CD8-positive, alpha-beta memory T cell (primary cell): ENCODE data around the gene DNAH14. TPM values are rescaled to one million over a fixed set of nuclear protein-coding genes. Genes with fewer than 3 reads are reported as not detected.

Experiments used
- CTCF ChIA-PET: fragments of 350-600 bp; sonication (Branson Sonifier 250); formaldehyde crosslinking; loops from one replicate; lab custom pipeline; 2021; ENCODE audit warnings: antibody characterized with exemption; lab: Charles Lee
- POLR2A ChIA-PET: fragments of 350-600 bp; sonication (Branson Sonifier 250); formaldehyde crosslinking; loops from one replicate; lab custom pipeline; 2021; ENCODE audit warnings: antibody characterized with exemption; lab: Charles Lee
- DNase-seq, 5 donors: peaks; one replicate each; pipeline versions ENCODE4 v3.0.0 to v3.0.0-alpha.2; 2020 to 2022; ENCODE audit warnings: mixed read lengths in 1 of 5
- H3K27ac ChIP-seq: one replicate; pipeline ENCODE4 v1.7.0; 2013; ENCODE audit warnings: low read depth, mild to moderate bottlenecking, low read length, moderate library complexity
- H3K27me3 ChIP-seq: 2 replicates; pipeline ENCODE4 v1.7.0; 2013; ENCODE audit warnings: low read length, mild to moderate bottlenecking; ENCODE audit not compliant: insufficient read depth, poor library complexity, severe bottlenecking
- H3K36me3 ChIP-seq: 2 replicates; pipeline ENCODE4 v1.7.0; 2013; ENCODE audit warnings: mild to moderate bottlenecking, low read length, moderate library complexity; ENCODE audit not compliant: insufficient read depth
- H3K4me1 ChIP-seq: 2 replicates; pipeline ENCODE4 v1.7.0; 2013; ENCODE audit warnings: mild to moderate bottlenecking, low read length, moderate library complexity; ENCODE audit not compliant: insufficient read depth
- H3K4me3 ChIP-seq: 2 replicates; pipeline ENCODE4 v1.7.0; 2013; ENCODE audit warnings: mild to moderate bottlenecking, low read length
- H3K9me3 ChIP-seq: 2 replicates; pipeline ENCODE4 v1.7.0; 2013; ENCODE audit warnings: mild to moderate bottlenecking, low read length
- H3K27ac Mint-ChIP-seq, 8 donors: one replicate each; pipeline ENCODE4 v1.8.0; 2020 to 2021; ENCODE audit warnings: mixed read lengths in 8 of 8, mild to moderate bottlenecking in 6 of 8, inconsistent platforms in 3 of 8, moderate library complexity in 3 of 8
- H3K27me3 Mint-ChIP-seq, 2 donors: one replicate each; pipeline ENCODE4 v1.8.0; 2020 to 2021; ENCODE audit warnings: mixed read lengths in 2 of 2, mild to moderate bottlenecking in 1 of 2, moderate library complexity in 1 of 2
- H3K36me3 Mint-ChIP-seq, 3 donors: one replicate each; pipeline ENCODE4 v1.8.0; 2020 to 2021; ENCODE audit warnings: mixed read lengths in 3 of 3, inconsistent platforms in 1 of 3, mild to moderate bottlenecking in 1 of 3
- H3K4me1 Mint-ChIP-seq, 3 donors: one replicate each; pipeline ENCODE4 v1.8.0; 2020 to 2021; ENCODE audit warnings: mixed read lengths in 3 of 3, inconsistent platforms in 1 of 3, mild to moderate bottlenecking in 1 of 3
- H3K4me3 Mint-ChIP-seq, 7 donors: one replicate each; pipeline ENCODE4 v1.8.0; 2020 to 2021; ENCODE audit warnings: mixed read lengths in 7 of 7, mild to moderate bottlenecking in 6 of 7, moderate library complexity in 4 of 7, inconsistent platforms in 2 of 7
- H3K9me3 Mint-ChIP-seq, 5 donors: one replicate each; pipeline ENCODE4 v1.8.0; 2020 to 2022; ENCODE audit warnings: mixed read lengths in 5 of 5, mild to moderate bottlenecking in 3 of 5, moderate library complexity in 2 of 5, inconsistent platforms in 1 of 5
- polyA plus RNA-seq: library from polyadenylated mRNA; unstranded; fragments of 300-500 nt; fragmentation: Illumina TruSeq; gene quantifications from one replicate; pipeline ENCODE4 v1.2.3, GENCODE V29; 2021
- total RNA-seq, 2 experiments: library from RNA; stranded (reverse); gene quantifications; one replicate each; pipeline ENCODE4 v1.2.3, GENCODE V29; 2021

Gene DNAH14
- total and polyA plus RNA-seq, 3 experiments from 2014 or later, result 0.26 TPM; not detected in 2

DNA sequence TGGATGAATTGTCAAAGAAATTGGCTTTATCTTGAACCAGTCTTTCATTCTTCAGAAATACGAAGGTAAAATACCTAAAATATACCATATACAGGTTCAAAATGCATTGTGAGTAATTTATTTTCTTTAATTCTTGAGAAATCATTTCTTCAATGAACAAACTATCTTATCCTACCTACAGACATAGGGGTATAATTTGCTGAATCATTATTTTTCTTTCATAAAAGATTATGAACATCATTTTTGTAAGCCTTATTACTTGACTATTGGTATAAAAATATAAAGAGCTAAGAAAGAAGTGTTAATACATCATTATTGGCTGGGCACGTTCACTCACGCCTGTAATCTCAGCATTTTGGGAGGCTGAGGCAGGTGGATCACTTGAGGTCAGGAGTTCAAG, 167.7 kb downstream of the DNAH14 start:
- Histone ChIP-seq H3K36me3 (no peaks in the 10 kb centered on the region), H3K27me3 (no peaks in the 10 kb centered on the region), H3K9me3 (no peaks in the 10 kb centered on the region), H3K27ac (no peak overlapping the region), H3K4me3 (no peak overlapping the region), H3K4me1 (no peaks in the 10 kb centered on the region)
- CTCF ChIA-PET, result no interaction called here
- POLR2A ChIA-PET, result no interaction called here
- no peaks in the 10 kb centered on the region for H3K4me1 Mint-ChIP-seq
- H3K36me3 Mint-ChIP-seq, result no peaks in the 10 kb centered on the region
- H3K27ac Mint-ChIP-seq, result no peak overlapping the region
- peaks cover 0 to 12% (median 2%) of the 10 kb centered on the region in 5 donors for H3K9me3 Mint-ChIP-seq
- no peak for DNase-seq
- no peaks in the 10 kb centered on the region for H3K27me3 Mint-ChIP-seq
- no peak overlapping the region for H3K4me3 Mint-ChIP-seq

DNA sequence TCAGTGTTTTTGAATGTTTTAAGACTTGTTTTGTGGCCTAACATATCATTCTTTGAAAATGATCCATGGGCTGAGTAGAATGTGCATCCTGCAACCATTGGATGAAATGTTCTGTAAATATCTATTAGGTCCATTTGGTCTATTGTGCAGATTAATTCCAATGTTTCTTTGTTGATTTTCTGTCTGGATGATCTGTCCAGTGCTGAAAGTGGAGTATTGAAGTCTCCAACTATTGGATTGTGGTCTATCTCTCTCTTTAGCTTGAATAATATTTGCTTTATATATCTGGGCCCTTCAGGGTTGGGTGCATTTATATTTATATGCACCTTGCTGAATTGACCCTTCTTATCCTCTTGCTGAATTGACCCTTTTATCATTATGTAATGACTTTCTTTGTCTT, 181.5 kb downstream of the DNAH14 start:
- CTCF ChIA-PET, result no interaction called here
- H3K9me3 Mint-ChIP-seq, result no peaks in the 10 kb centered on the region

DNA sequence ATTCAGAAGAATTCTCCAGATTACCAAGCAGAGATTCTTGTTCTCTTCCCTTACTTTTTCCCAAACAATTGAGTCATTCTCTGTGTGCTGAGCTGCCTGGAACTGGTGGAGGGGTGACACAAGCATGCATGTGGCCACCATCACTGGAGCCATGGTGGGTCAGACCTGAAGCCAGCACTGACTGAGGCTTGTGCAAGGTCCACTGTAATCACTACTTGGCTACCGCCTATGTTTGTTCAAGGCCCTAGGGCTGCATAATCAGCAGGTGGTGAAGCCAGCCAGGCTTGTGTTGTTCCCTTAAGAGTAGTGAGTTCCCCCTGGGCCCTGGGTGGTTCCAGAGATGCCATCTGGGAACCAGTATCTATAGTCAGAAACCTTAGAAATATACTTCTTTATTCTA, 183.8 kb downstream of the DNAH14 start:
- POLR2A ChIA-PET, result no interaction called here
- CTCF ChIA-PET, result no interaction called here

More for the DNA sequence above, 181.5 kb downstream of the DNAH14 start:
- Histone ChIP-seq H3K4me1 (no peaks in the 10 kb centered on the region), H3K9me3 (no peaks in the 10 kb centered on the region), H3K36me3 (no peaks in the 10 kb centered on the region), H3K4me3 (no peak overlapping the region), H3K27ac (no peak overlapping the region), H3K27me3 (no peaks in the 10 kb centered on the region)
- H3K27ac Mint-ChIP-seq, result no peak overlapping the region
- no peaks in the 10 kb centered on the region for H3K36me3 Mint-ChIP-seq
- peaks cover 6 to 25% of the 10 kb centered on the region in 2 donors for H3K27me3 Mint-ChIP-seq
- H3K4me3 Mint-ChIP-seq, result no peak overlapping the region
- POLR2A ChIA-PET, result no interaction called here
- H3K4me1 Mint-ChIP-seq, result no peaks in the 10 kb centered on the region
- no peak for DNase-seq

DNA sequence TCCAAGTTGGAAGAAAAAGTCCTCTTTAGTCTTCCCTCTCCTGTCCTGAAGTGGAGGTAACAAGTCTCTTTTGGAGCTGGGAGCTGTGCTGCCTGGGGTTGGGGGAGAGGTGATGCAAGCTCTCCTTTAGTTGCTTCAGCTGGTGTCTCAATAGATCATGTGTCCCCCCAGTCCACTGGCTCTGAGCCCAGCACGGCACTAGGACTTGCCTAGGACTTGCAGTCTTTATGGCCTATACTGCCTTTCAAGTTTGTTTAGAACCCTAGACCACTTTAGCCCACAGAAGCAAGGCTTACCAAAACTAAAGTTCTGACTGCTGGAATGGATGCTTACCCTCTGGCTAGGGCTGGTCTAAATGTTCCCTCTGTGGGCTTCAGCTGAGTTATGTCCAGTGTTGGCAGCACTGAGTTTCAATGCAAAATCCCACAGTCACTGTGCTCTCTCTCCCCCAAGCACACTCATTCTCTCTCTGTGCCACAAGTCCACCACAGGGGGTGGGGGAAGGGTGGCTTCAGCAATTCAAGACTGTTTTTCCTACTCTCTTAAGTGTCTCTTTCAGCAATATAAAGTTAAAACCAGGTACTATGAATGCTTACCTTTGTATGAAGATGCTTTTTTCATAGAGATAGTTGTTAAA, 185.0 kb downstream of the DNAH14 start:
- Mint-ChIP-seq H3K27ac (no peak overlapping the region), H3K36me3 (no peaks in the 10 kb centered on the region), H3K9me3 (no peaks in the 10 kb centered on the region), H3K4me3 (no peak overlapping the region), H3K4me1 (no peaks in the 10 kb centered on the region), H3K27me3 (peaks cover 5 to 23% of the 10 kb centered on the region in 2 donors)
- H3K9me3 ChIP-seq, result no peaks in the 10 kb centered on the region
- no peaks in the 10 kb centered on the region for H3K27me3 ChIP-seq
- no peak overlapping the region for H3K27ac ChIP-seq
- H3K4me1 ChIP-seq, result no peaks in the 10 kb centered on the region
- no peaks in the 10 kb centered on the region for H3K36me3 ChIP-seq
- no peak for DNase-seq
- H3K4me3 ChIP-seq, result no peak overlapping the region
- ChIA-PET POLR2A (no interaction called here), CTCF (no interaction called here)

More for the DNA sequence above, 183.8 kb downstream of the DNAH14 start:
- no peak for DNase-seq
- Mint-ChIP-seq H3K9me3 (no peaks in the 10 kb centered on the region), H3K4me3 (no peak overlapping the region), H3K4me1 (no peaks in the 10 kb centered on the region), H3K27me3 (peaks cover 5 to 25% of the 10 kb centered on the region in 2 donors), H3K36me3 (no peaks in the 10 kb centered on the region), H3K27ac (no peak overlapping the region)
- Histone ChIP-seq H3K9me3 (no peaks in the 10 kb centered on the region), H3K4me3 (no peak overlapping the region), H3K27me3 (no peaks in the 10 kb centered on the region), H3K4me1 (no peaks in the 10 kb centered on the region), H3K27ac (no peak overlapping the region), H3K36me3 (no peaks in the 10 kb centered on the region)

DNA sequence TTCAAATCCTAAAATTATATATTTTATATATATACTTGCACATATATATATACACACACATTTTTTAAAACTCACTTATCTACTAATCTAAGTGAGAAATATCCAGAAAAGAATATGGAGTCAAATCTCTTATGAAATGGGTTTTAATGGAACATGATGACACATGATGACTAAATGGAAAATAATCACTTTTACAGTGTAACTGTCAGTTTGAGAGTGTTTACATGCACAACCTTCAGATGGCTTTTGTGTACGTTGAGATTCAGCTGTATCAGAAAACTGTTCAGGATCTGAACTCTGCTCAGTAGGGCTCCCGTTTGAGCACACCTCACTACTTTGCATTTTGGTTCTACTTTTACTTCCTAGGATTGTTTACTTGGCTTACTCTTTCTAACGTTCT, 189.8 kb downstream of the DNAH14 start:
- no peak for DNase-seq
- Histone ChIP-seq H3K9me3 (no peaks in the 10 kb centered on the region), H3K36me3 (no peaks in the 10 kb centered on the region), H3K27ac (no peak overlapping the region), H3K4me1 (no peaks in the 10 kb centered on the region), H3K27me3 (no peaks in the 10 kb centered on the region), H3K4me3 (no peak overlapping the region)
- no peaks in the 10 kb centered on the region for H3K4me1 Mint-ChIP-seq
- ChIA-PET POLR2A (no interaction called here), CTCF (no interaction called here)
- H3K4me3 Mint-ChIP-seq, result no peak overlapping the region
- no peaks in the 10 kb centered on the region for H3K36me3 Mint-ChIP-seq
- peaks cover 0 to 5% of the 10 kb centered on the region in 2 donors for H3K27me3 Mint-ChIP-seq
- H3K9me3 Mint-ChIP-seq, result no peaks in the 10 kb centered on the region
- no peak overlapping the region for H3K27ac Mint-ChIP-seq

DNA sequence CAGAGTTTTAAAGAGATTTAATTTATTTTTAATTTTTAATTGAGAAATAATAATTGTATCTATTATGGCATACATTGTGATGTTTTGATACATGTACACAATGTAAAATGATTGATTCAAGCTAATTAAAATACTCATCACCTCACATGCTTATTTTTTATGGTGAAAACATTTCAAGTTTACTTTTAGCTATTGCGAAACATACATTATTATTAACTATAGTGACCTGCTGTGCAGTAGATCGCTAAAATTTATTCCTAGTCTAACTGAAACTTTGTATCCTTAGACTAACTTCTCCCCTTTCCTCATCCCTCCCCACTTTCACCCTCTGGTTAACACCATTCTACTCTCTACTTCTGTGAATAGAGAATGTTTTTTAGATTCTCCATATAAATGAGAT, 191.6 kb downstream of the DNAH14 start:
- no peaks in the 10 kb centered on the region for H3K9me3 ChIP-seq
- H3K36me3 ChIP-seq, result no peaks in the 10 kb centered on the region
- H3K4me3 ChIP-seq, result no peak overlapping the region
- H3K27me3 ChIP-seq, result no peaks in the 10 kb centered on the region
- H3K4me3 Mint-ChIP-seq, result no peak overlapping the region
- POLR2A ChIA-PET, result no interaction called here
- DNase-seq, result no peak
- no peaks in the 10 kb centered on the region for H3K9me3 Mint-ChIP-seq
- no peaks in the 10 kb centered on the region for H3K4me1 ChIP-seq
- no peaks in the 10 kb centered on the region for H3K36me3 Mint-ChIP-seq
- H3K27ac Mint-ChIP-seq, result no peak overlapping the region
- CTCF ChIA-PET, result no interaction called here
- no peaks in the 10 kb centered on the region for H3K27me3 Mint-ChIP-seq
- no peak overlapping the region for H3K27ac ChIP-seq
- H3K4me1 Mint-ChIP-seq, result no peaks in the 10 kb centered on the region

DNA sequence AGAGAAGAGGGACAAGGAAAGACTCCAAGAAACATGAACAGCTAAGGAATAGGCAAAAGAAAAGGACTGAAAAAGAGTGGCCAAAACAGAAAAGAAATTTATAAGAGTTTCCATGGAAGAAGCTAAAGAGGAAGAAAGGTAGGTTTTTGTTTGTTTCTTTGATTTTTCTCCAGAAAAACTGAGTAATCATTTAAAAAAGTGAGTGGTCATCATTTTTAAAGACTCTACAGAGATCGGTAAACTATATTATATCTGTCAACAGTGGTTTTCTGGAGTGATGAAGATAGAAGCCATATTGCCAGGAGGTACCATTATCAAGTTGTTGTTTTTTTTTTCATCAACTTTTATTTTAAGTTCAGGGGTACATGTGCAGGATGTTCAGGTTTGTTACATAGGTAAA, 202.4 kb downstream of the DNAH14 start:
- no peaks in the 10 kb centered on the region for H3K4me1 ChIP-seq
- H3K4me3 Mint-ChIP-seq, result no peak overlapping the region
- H3K27me3 ChIP-seq, result no peaks in the 10 kb centered on the region
- DNase-seq, result no peak
- CTCF ChIA-PET, result no interaction called here
- H3K27me3 Mint-ChIP-seq, result peaks cover 0 to 2% of the 10 kb centered on the region in 2 donors
- H3K4me1 Mint-ChIP-seq, result no peaks in the 10 kb centered on the region
- H3K9me3 ChIP-seq, result no peaks in the 10 kb centered on the region
- peaks cover 10 to 23% (median 18%) of the 10 kb centered on the region in 5 donors for H3K9me3 Mint-ChIP-seq
- no peak overlapping the region for H3K27ac Mint-ChIP-seq
- no peaks in the 10 kb centered on the region for H3K36me3 Mint-ChIP-seq
- H3K36me3 ChIP-seq, result no peaks in the 10 kb centered on the region
- H3K4me3 ChIP-seq, result no peak overlapping the region
- H3K27ac ChIP-seq, result no peak overlapping the region
- POLR2A ChIA-PET, result no interaction called here

DNA sequence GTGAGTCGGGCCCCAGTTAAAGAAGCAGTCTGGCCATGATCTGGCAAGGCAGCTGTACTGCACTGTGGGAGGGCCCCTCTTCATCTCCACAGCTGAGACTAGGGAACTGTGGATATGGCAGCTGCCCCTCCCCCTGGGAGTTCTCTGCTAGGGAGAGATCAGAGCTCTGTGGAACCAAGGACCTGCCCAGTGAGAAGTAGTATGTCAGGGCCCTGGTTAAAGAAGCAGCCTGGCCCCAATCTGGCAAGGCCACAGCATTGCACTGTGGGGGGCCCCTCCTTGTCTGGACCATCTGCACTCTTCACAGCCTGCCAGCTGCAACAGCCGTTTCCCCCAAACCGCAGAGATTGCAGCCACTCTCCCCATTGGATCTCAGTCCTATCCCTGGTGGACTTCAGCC, 208.5 kb downstream of the DNAH14 start:
- peaks cover 10 to 23% (median 18%) of the 10 kb centered on the region in 5 donors for H3K9me3 Mint-ChIP-seq
- POLR2A ChIA-PET, result no interaction called here
- Histone ChIP-seq H3K4me1 (no peaks in the 10 kb centered on the region), H3K27ac (no peak overlapping the region), H3K9me3 (no peaks in the 10 kb centered on the region), H3K36me3 (no peaks in the 10 kb centered on the region), H3K4me3 (no peak overlapping the region), H3K27me3 (no peaks in the 10 kb centered on the region)
- no peaks in the 10 kb centered on the region for H3K36me3 Mint-ChIP-seq
- DNase-seq, result no peak
- CTCF ChIA-PET, result no interaction called here
- no peak overlapping the region for H3K27ac Mint-ChIP-seq
- H3K27me3 Mint-ChIP-seq, result peaks cover 3 to 31% of the 10 kb centered on the region in 2 donors
- H3K4me1 Mint-ChIP-seq, result no peaks in the 10 kb centered on the region
- no peak overlapping the region for H3K4me3 Mint-ChIP-seq
